Measurements from ENCODE around the gene CARNS1.

- TF ChIP-seq EP300 (IDR thresholded peaks at IDR 0.05) (no peak), CTCF (IDR thresholded peaks at IDR 0.05) (no peak), POLR2A (IDR thresholded peaks at IDR 0.05) (no peak)
Observed at GRCh38 chr11:67393990-67394389, 21.5 kb upstream of the CARNS1 start.
